SK-N-SH (cell line): ENCODE measurements around the gene LHB.
A peak's percentile ranks its signal among the peaks of the same experiment; 100 is the strongest.

Experiments used
- CTCF ChIP-seq: fragments of 200-600 bp; sonication (generic); IDR thresholded peaks from 2 replicates; pipeline ENCODE4 v1.6.1; 2017; ENCODE audit warnings: antibody characterized with exemption, mild to moderate bottlenecking, moderate library complexity
- EP300 ChIP-seq, 2 experiments: IDR thresholded peaks; 2 replicates each; pipeline versions ENCODE4 v1.4.0 to v1.6.1; 2012; ENCODE audit warnings: borderline replicate concordance in 1 of 2, low read depth in 1 of 2, low read length in 1 of 2
- GABPA ChIP-seq: IDR thresholded peaks from 2 replicates; pipeline ENCODE4 v1.4.0; 2012; ENCODE audit warnings: low read depth, mild to moderate bottlenecking
- JUND ChIP-seq: IDR thresholded peaks from 2 replicates; pipeline ENCODE4 v1.4.0; 2012
- RXRA ChIP-seq: IDR thresholded peaks from 2 replicates; pipeline ENCODE4 v1.4.0; 2012; ENCODE audit warnings: low read depth, mild to moderate bottlenecking, borderline replicate concordance
- USF2 ChIP-seq: fragments of 150-350 bp; IDR thresholded peaks from 2 replicates; pipeline ENCODE4 v1.6.1; 2017; ENCODE audit warnings: antibody characterized with exemption, low read length, low read depth, borderline replicate concordance
- TF ChIP-seq, protein P1 (sequence below): IDR thresholded peaks from 2 replicates; pipeline ENCODE4; 2012

GRCh38 chr19:49019242-49019932 is 2.5 kb upstream of the LHB start:
- TF ChIP-seq CTCF (peak; percentile 50), GABPA (no peak), USF2 (no peak), EP300 (IDR thresholded peaks at IDR 0.05; ENCODE audit: borderline replicate concordance in 1 of 2, low read depth in 1 of 2, low read length in 1 of 2) (no peak), JUND (no peak), RXRA (no peak)
- TF ChIP-seq, protein P1, sequence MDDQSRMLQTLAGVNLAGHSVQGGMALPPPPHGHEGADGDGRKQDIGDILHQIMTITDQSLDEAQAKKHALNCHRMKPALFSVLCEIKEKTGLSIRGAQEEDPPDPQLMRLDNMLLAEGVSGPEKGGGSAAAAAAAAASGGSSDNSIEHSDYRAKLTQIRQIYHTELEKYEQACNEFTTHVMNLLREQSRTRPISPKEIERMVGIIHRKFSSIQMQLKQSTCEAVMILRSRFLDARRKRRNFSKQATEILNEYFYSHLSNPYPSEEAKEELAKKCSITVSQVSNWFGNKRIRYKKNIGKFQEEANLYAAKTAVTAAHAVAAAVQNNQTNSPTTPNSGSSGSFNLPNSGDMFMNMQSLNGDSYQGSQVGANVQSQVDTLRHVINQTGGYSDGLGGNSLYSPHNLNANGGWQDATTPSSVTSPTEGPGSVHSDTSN, result no peak
